PFSK-1 (cell line): ENCODE results near the gene SEC24D.

Source experiments
- FOXP2 ChIP-seq: optimal IDR thresholded peaks from 2 replicates; pipeline ENCODE3; 2011; ENCODE audit warnings: borderline replicate concordance, control low read depth, inconsistent platforms; ENCODE audit not compliant: insufficient read depth; ENCODE audit errors: extremely low read length, extremely low read depth
- POLR2AphosphoS5 ChIP-seq: IDR thresholded peaks from 2 replicates; pipeline ENCODE4 v1.6.1; 2012; ENCODE audit warnings: low read depth, mild to moderate bottlenecking, control low read depth, low read length, moderate library complexity
- SIN3A ChIP-seq: IDR thresholded peaks from 2 replicates; pipeline ENCODE4 v1.6.1; 2012; ENCODE audit warnings: mild to moderate bottlenecking, low read length, moderate library complexity, borderline replicate concordance; ENCODE audit not compliant: insufficient read depth
- TAF1 ChIP-seq: IDR thresholded peaks from 2 replicates; pipeline ENCODE4 v1.6.1; 2012; ENCODE audit warnings: low read length, control low read depth, borderline replicate concordance; ENCODE audit not compliant: insufficient read depth

- TF ChIP-seq FOXP2, result no peak
- no peak for TF ChIP-seq POLR2AphosphoS5
- no peak for TF ChIP-seq SIN3A
- no peak for TF ChIP-seq TAF1
Observed at GRCh38 chr4:118734491-118735205, 101.3 kb downstream of the SEC24D start.
